ENCODE measurements around the gene HSPA1L. TPM values are rescaled to one million over a fixed set of nuclear protein-coding genes. Genes with fewer than 3 reads are reported as not detected.

Gene HSPA1L
- total RNA-seq, 1 donor from 2014 or later: 0.49 TPM

DNA sequence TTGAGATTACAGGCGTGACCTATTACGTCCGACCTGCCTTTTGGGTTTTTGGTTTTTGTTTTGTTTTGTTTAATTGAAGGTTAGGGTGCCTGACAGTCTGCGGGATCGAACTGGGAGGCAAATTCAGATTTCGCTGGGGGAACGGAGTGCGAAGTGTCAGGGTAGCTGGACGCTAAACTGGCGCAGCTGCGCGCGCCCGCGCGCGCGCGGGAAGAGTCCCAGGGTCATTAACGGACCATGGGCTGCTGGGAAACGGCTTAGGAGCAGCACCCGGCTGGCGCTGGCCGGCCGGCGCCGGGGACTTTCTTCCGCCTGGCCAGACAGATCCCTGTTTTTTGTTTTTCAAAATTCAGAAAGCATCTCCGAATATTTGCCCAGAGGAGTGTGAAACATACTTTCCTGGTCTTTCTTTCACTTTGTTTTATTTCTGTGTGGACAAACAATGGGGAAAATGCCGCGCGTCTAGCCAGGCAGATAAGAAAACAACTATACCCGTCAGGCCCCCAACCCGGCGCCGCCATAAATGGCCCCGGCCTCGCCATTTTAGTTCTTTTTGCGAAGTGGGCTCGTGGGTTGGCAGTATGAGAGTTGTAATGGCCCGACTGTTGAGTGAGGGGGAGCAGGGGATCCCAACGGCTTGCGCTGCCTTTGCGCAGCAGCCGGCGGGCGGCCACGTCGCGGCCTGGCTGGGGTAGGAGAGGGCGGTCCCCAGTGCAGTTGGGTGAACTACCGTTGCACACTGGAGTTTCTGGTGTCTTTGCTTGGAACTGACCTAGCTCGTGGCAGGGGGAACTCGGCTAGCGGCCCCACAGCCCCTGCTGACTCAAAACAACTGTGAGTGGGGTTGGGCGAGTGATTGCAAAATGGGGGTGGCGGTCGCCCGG, 19.5 kb upstream of the HSPA1L start:
- Histone ChIP-seq H2AFZ (replicated peaks) (peak overlapping the region; percentile 59), H3K4me1 (peaks cover 26% of the 10 kb centered on the region)
- H3K4me1 Mint-ChIP-seq: peaks cover 50% of the 10 kb centered on the region

DNA sequence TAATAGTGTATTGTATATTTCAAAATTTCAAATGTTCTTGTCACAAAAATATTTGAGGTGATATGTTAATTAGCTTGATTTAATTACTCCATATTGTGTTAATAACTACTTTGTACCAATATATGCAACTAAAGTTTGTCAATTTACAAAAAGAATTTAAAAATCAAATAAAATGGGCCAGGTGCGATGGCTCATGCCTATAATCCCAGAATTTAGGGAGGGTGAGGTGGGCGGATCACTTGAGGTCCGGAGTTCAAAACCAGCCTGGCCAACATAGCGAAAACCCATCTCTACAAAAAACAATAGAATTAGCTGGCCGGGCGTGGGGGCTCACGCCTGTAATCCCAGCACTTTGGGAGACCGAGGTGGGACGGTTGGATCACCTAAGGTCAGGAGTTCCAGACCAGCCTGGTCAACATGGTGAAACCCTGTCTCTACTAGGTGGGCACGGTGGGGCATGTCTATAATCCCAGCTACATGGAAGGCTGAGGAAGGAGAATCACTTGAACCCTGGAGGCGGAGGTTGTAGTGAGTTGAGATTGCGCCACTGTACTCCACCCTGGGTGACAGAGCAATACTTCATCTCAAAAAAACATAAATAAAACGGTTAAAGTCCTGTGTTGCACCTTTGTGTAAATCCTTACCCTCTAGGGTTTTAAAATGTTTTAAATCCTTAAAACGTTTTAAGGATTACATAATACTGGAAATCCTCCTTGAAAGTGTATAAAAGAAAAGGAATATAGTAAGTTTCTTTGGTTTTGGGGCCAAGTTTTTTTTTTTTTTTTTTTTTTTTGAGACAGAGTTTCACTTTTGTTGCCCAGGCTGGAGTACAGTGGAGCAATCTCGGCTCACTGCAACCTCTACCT, 16.5 kb upstream of the HSPA1L start:
- Histone ChIP-seq H3K27ac (no peak overlapping the region), H3K4me3 (no peak overlapping the region), H3K4me1 (peaks cover 12% of the 10 kb centered on the region), H3K9ac (no peak overlapping the region), H3K9me3 (ENCODE audit: low read depth) (no peaks in the 10 kb centered on the region), H3K36me3 (peaks cover 4% of the 10 kb centered on the region), H3F3A (ENCODE audit: low read depth) (peaks cover 39% of the 10 kb centered on the region), H3K79me2 (ENCODE audit: low read depth) (peaks cover 43% of the 10 kb centered on the region), H3K27me3 (peaks cover 4% of the 10 kb centered on the region), H4K20me1 (ENCODE audit: low read depth) (peaks cover 11% of the 10 kb centered on the region), H2AFZ (replicated peaks) (no peak overlapping the region), H3K4me2 (peak overlapping the region; percentile 99)
- Mint-ChIP-seq H3K27ac (no peak overlapping the region), H3K4me1 (peaks cover 41% of the 10 kb centered on the region), H3K36me3 (peaks cover 12% of the 10 kb centered on the region), H3K27me3 (ENCODE audit: insufficient read depth, low read depth) (peaks cover 5% of the 10 kb centered on the region), H3K4me3 (peak overlapping the region; percentile 91), H3K9me3 (no peaks in the 10 kb centered on the region)
- TF ChIP-seq, protein P1, sequence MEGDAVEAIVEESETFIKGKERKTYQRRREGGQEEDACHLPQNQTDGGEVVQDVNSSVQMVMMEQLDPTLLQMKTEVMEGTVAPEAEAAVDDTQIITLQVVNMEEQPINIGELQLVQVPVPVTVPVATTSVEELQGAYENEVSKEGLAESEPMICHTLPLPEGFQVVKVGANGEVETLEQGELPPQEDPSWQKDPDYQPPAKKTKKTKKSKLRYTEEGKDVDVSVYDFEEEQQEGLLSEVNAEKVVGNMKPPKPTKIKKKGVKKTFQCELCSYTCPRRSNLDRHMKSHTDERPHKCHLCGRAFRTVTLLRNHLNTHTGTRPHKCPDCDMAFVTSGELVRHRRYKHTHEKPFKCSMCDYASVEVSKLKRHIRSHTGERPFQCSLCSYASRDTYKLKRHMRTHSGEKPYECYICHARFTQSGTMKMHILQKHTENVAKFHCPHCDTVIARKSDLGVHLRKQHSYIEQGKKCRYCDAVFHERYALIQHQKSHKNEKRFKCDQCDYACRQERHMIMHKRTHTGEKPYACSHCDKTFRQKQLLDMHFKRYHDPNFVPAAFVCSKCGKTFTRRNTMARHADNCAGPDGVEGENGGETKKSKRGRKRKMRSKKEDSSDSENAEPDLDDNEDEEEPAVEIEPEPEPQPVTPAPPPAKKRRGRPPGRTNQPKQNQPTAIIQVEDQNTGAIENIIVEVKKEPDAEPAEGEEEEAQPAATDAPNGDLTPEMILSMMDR (IDR thresholded peaks at IDR 0.05): no peak
- TF ChIP-seq EZH2phosphoT487 (IDR thresholded peaks at IDR 0.05) (no peak), EZH2 (IDR thresholded peaks at IDR 0.05) (no peak)
- no peak for DNase-seq (ENCODE audit: low spot score)

More for the DNA sequence above, 19.5 kb upstream of the HSPA1L start:
- peak overlapping the region; percentile 100 for H3K27ac Mint-ChIP-seq
- peaks cover 19% of the 10 kb centered on the region for H3K36me3 ChIP-seq
- no peaks in the 10 kb centered on the region for H3K9me3 Mint-ChIP-seq
- peaks cover 41% of the 10 kb centered on the region for H4K20me1 ChIP-seq (ENCODE audit: low read depth)
- H3K4me3 Mint-ChIP-seq: peak overlapping the region; percentile 99
- peaks cover 2% of the 10 kb centered on the region for H3K27me3 ChIP-seq
- peaks cover 70% of the 10 kb centered on the region for H3K79me2 ChIP-seq (ENCODE audit: low read depth)
- peaks cover 30% of the 10 kb centered on the region for H3K36me3 Mint-ChIP-seq
- H3K4me3 ChIP-seq: peak overlapping the region; percentile 89
- H3K27ac ChIP-seq: peak overlapping the region; percentile 97
- H3K27me3 Mint-ChIP-seq (ENCODE audit: insufficient read depth, low read depth): peaks cover 8% of the 10 kb centered on the region
- peak overlapping the region; percentile 71 for H3K9ac ChIP-seq
- peak overlapping the region; percentile 92 for H3K4me2 ChIP-seq
- TF ChIP-seq, protein P1 (IDR thresholded peaks at IDR 0.05): no peak
- TF ChIP-seq EZH2phosphoT487 (IDR thresholded peaks at IDR 0.05) (no peak), EZH2 (IDR thresholded peaks at IDR 0.05) (no peak)
- peaks cover 62% of the 10 kb centered on the region for H3F3A ChIP-seq (ENCODE audit: low read depth)
- no peaks in the 10 kb centered on the region for H3K9me3 ChIP-seq (ENCODE audit: low read depth)
- peak; percentile 91 for DNase-seq (ENCODE audit: low spot score)

DNA sequence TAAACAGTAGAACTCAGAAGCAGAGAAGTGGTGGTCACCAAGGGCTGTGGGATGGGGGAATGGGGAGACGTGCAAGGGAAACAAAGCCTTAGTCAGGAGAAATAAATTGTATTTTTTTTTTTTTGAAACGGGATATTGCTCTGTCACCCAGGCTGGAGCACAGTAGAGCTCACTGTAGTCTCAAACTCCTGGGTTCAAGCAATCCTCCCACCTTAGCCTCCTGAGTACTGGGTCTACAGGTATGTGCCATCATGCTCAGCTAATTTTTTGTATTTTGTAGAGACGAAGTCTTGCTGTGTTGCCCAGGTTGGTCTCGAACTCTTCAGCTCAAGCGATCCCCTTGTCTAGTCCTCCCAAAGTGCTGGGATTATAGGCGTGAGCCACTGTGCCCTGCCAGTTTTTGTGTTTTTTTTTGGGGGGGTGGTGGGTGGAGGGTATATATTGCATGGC, 15.8 kb upstream of the HSPA1L start:
- no peak overlapping the region for H3K9ac ChIP-seq
- H3K9me3 Mint-ChIP-seq: no peaks in the 10 kb centered on the region
- H3K27me3 Mint-ChIP-seq (ENCODE audit: insufficient read depth, low read depth): peaks cover 6% of the 10 kb centered on the region
- H3K4me2 ChIP-seq: peak overlapping the region; percentile 99
- H3K9me3 ChIP-seq (ENCODE audit: low read depth): no peaks in the 10 kb centered on the region
- peaks cover 39% of the 10 kb centered on the region for H3K4me1 Mint-ChIP-seq
- H3K27ac Mint-ChIP-seq: no peak overlapping the region
- peaks cover 6% of the 10 kb centered on the region for H3K36me3 Mint-ChIP-seq
- no peak for TF ChIP-seq EZH2phosphoT487 (IDR thresholded peaks at IDR 0.05)
- TF ChIP-seq, protein P1 (IDR thresholded peaks at IDR 0.05): no peak
- TF ChIP-seq EZH2 (IDR thresholded peaks at IDR 0.05): no peak
- H3K27me3 ChIP-seq: peaks cover 4% of the 10 kb centered on the region
- H3K4me1 ChIP-seq: peaks cover 9% of the 10 kb centered on the region
- H2AFZ ChIP-seq (replicated peaks): peak overlapping the region; percentile 83
- peak overlapping the region; percentile 91 for H3K4me3 Mint-ChIP-seq
- peak overlapping the region; percentile 77 for H3K4me3 ChIP-seq
- H4K20me1 ChIP-seq (ENCODE audit: low read depth): peaks cover 4% of the 10 kb centered on the region
- H3K36me3 ChIP-seq: no peaks in the 10 kb centered on the region
- no peak overlapping the region for H3K27ac ChIP-seq
- peaks cover 37% of the 10 kb centered on the region for H3K79me2 ChIP-seq (ENCODE audit: low read depth)
- H3F3A ChIP-seq (ENCODE audit: low read depth): peaks cover 39% of the 10 kb centered on the region
- no peak for DNase-seq (ENCODE audit: low spot score)
